Right cardiac atrium (tissue), 5 donors: ENCODE measurements around the gene PLEKHG4. TPM values are rescaled to one million over a fixed set of nuclear protein-coding genes. Genes with fewer than 3 reads are reported as not detected.

Experiments used
- ATAC-seq, 2 donors: fragments of 200-7000 bp; cut with Tn5 transposase; one replicate each; pipeline versions ENCODE4 v1.8.0 to v1.9.1; 2020; ENCODE audit warnings: moderate library complexity in 2 of 2, mild to moderate bottlenecking in 1 of 2
- DNase-seq, 3 donors: peaks; one replicate each; pipeline ENCODE4 v3.0.0-alpha.2; 2020
- H3K27ac ChIP-seq: one replicate; pipeline ENCODE4 v1.5.1; 2013; ENCODE audit warnings: mild to moderate bottlenecking, low read length, control low read depth, moderate library complexity
- H3K27me3 ChIP-seq: one replicate; pipeline ENCODE4 v1.6.1; 2013; ENCODE audit not compliant: control insufficient read depth, insufficient read depth
- H3K4me1 ChIP-seq: one replicate; pipeline ENCODE4 v1.6.1; 2013; ENCODE audit warnings: low read length; ENCODE audit not compliant: control insufficient read depth, insufficient read depth
- H3K4me3 ChIP-seq: one replicate; pipeline ENCODE4 v1.5.1; 2013; ENCODE audit warnings: low read length, control low read depth
- H3K9me3 ChIP-seq: one replicate; pipeline ENCODE4 v1.6.1; 2013; ENCODE audit warnings: low read length; ENCODE audit not compliant: control insufficient read depth
- WGBS: extraction: QIAGEN DNeasy Blood & Tissue Kit; methylation state at CpG from one replicate; pipeline ENCODE4 v1.1.7; 2013; 5-methylcytosine and 5-hydroxymethylcytosine counted together
- intact Hi-C, 4 donors: fragments of 100-400 bp; cut with DNase I; formaldehyde crosslinking; loops; one replicate each; pipeline versions ENCODE4 v1.11.0 to v1.14.0; 2022 to 2023
- polyA plus RNA-seq: library from polyadenylated mRNA; stranded (reverse); fragments of 200-250 nt; gene quantifications from one replicate; pipeline ENCODE4 v1.2.3, GENCODE V29; 2013
- total RNA-seq, 4 donors: library from RNA; stranded (reverse); fragmentation: NEBNext Ultra II Directional; extraction: Animal tissue kit (Norgen Biotek cat#: 25700); gene quantifications; one replicate each; pipeline ENCODE4 v1.2.1, GENCODE V29; 2021
- donor health status: healthy with polysubstance abuse.
- donor health status: DM: no; HTN: yes; CAD: no.
- donor health status: DM: no; HTN: no; CAD: no.
- donor health status: DM: no; HTN: yes; CAD: no; lungs with severe emphysema.
- donor health status: DM: yes; HTN: yes; CAD: no.

The PLEKHG4 gene
- total and polyA plus RNA-seq, 5 donors, result 2.2 to 2.8 (median 2.4) TPM

- no peak overlapping the region for H3K27ac ChIP-seq
- no peaks in the 10 kb centered on the region for H3K27me3 ChIP-seq
- H3K4me3 ChIP-seq, result no peak overlapping the region
- DNase-seq (peak in 1 of 3 donors; percentile 27), ATAC-seq (no peak)
- no peaks in the 10 kb centered on the region for H3K4me1 ChIP-seq
- no peaks in the 10 kb centered on the region for H3K9me3 ChIP-seq
- intact Hi-C loops, result no loop called here
- 51% methylated on average over 7 of the region's 7 CpGs for WGBS
Measured at GRCh38 chr16:67294938-67295361, 15.6 kb downstream of the PLEKHG4 start.

- Histone ChIP-seq H3K4me3 (no peak overlapping the region), H3K27me3 (no peaks in the 10 kb centered on the region), H3K9me3 (no peaks in the 10 kb centered on the region), H3K27ac (no peak overlapping the region), H3K4me1 (peaks cover 4% of the 10 kb centered on the region)
- intact Hi-C loops, result no loop called here
- DNase-seq (no peak), ATAC-seq (no peak)
- 71% methylated on average over 3 of the region's 3 CpGs for WGBS
Measured at GRCh38 chr16:67296420-67296819, 17.1 kb downstream of the PLEKHG4 start.

GRCh38 chr16:67298277-67298676 is 18.9 kb downstream of the PLEKHG4 start:
- Histone ChIP-seq H3K9me3 (no peaks in the 10 kb centered on the region), H3K4me3 (no peak overlapping the region), H3K27ac (no peak overlapping the region), H3K27me3 (no peaks in the 10 kb centered on the region), H3K4me1 (peaks cover 4% of the 10 kb centered on the region)
- intact Hi-C loops, result no loop called here
- DNase-seq (no peak), ATAC-seq (no peak)
- 94% methylated on average over 9 of the region's 9 CpGs for WGBS

GRCh38 chr16:67299269-67299668 is 19.9 kb downstream of the PLEKHG4 start:
- ATAC-seq (no peak), DNase-seq (peak in 1 of 3 donors; percentile 37)
- H3K9me3 ChIP-seq, result no peaks in the 10 kb centered on the region
- no peak overlapping the region for H3K4me3 ChIP-seq
- 95% methylated on average over 15 of the region's 15 CpGs for WGBS
- intact Hi-C loops, result no loop called here
- H3K4me1 ChIP-seq, result peaks cover 4% of the 10 kb centered on the region
- H3K27ac ChIP-seq, result no peak overlapping the region
- H3K27me3 ChIP-seq, result no peaks in the 10 kb centered on the region

- Histone ChIP-seq H3K4me1 (peaks cover 4% of the 10 kb centered on the region), H3K27ac (no peak overlapping the region), H3K27me3 (no peaks in the 10 kb centered on the region), H3K4me3 (no peak overlapping the region), H3K9me3 (no peaks in the 10 kb centered on the region)
- 61% methylated on average over 11 of the region's 11 CpGs for WGBS
- peak; percentile 91 to 95 for ATAC-seq
- DNase-seq, result peak; percentile 87 to 94 (median 89)
- intact Hi-C loops, result no loop called here
Measured at GRCh38 chr16:67301080-67301782, 21.9 kb downstream of the PLEKHG4 start.

- ATAC-seq (peak; percentile 18 to 24), DNase-seq (no peak)
- no peaks in the 10 kb centered on the region for H3K27me3 ChIP-seq
- no peak overlapping the region for H3K27ac ChIP-seq
- WGBS, result 75% methylated on average over 7 of the region's 7 CpGs
- no peak overlapping the region for H3K4me3 ChIP-seq
- peaks cover 4% of the 10 kb centered on the region for H3K4me1 ChIP-seq
- H3K9me3 ChIP-seq, result no peaks in the 10 kb centered on the region
- intact Hi-C loops, result no loop called here
Measured at GRCh38 chr16:67302076-67302475, 22.7 kb downstream of the PLEKHG4 start.

- WGBS, result 81% methylated on average over 8 of the region's 8 CpGs
Measured at GRCh38 chr16:67302970-67303369, 23.6 kb downstream of the PLEKHG4 start.

DNA sequence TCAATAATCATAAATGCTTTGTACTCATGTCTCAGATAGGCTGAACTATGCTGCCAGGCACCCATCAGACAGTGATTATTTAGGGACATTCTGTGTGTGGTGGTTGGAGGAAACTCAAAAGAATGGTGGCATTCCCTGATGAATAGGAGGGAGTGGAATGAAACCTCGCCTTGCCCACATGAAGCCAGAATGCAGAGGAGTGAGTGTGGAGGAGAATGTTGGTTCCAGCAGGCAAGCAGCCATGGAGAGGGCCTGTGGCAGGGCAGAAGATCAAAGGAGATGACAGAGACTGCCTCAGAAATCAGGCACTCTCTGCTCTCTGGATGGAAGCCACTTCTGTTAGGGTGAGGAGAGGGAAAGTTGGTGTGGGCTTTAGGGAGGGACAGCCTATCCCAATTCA is 24.7 kb downstream of the PLEKHG4 start:
- 58% methylated on average over 1 of the region's 1 CpG for WGBS
- intact Hi-C loops, result no loop called here
- H3K4me1 ChIP-seq, result peaks cover 4% of the 10 kb centered on the region
- H3K27ac ChIP-seq, result no peak overlapping the region
- DNase-seq (no peak), ATAC-seq (no peak)
- H3K27me3 ChIP-seq, result no peaks in the 10 kb centered on the region
- H3K4me3 ChIP-seq, result no peak overlapping the region
- no peaks in the 10 kb centered on the region for H3K9me3 ChIP-seq

More at GRCh38 chr16:67302970-67303369, 23.6 kb downstream of the PLEKHG4 start:
- no peak for DNase-seq
- no peak overlapping the region for H3K4me3 ChIP-seq
- H3K27me3 ChIP-seq, result no peaks in the 10 kb centered on the region
- H3K27ac ChIP-seq, result no peak overlapping the region
- ATAC-seq, result no peak
- no peaks in the 10 kb centered on the region for H3K9me3 ChIP-seq
- peaks cover 4% of the 10 kb centered on the region for H3K4me1 ChIP-seq
- intact Hi-C loops, result no loop called here

DNA sequence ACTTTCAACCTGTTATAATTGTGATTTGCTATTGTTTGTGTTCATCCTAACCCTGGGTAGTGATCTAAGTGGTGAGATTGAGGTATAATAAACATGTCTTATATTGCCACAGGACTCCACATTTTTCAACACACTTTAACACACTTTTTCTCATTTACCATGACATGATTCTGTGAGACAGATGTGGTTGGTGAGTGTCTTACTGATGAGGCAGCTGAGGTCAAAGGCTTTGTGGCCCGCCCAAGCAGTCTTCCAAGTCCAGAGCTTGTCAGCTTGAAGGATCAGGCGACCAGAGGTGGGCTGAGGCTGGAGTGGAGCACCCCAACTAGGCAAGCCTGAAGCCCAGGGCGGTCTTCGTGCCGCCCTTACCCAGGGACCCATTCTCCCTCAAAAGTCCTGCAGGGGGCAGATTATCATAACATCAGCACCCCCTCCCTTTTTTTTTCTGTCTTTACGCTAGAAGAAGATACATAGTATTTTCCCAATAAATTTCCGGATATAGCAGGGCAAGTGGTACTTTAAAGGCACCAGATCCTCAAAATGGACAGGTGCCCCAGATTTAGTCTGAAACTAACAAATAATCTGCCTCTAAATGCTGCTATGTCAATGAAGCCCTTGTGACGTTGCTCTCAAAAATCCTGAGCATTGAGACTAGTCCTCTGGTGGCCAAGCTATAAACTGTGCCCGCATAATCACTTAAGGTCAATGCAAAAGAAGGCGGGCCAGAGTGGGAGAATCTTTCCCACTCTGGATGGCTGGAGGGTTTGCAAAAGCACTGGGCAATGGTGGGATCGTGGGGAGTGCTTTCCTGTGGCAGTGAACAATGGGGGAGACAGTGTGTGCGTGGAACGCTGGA is 26.1 kb downstream of the PLEKHG4 start:
- Histone ChIP-seq H3K27me3 (no peaks in the 10 kb centered on the region), H3K27ac (no peak overlapping the region), H3K9me3 (no peaks in the 10 kb centered on the region), H3K4me3 (no peak overlapping the region), H3K4me1 (peaks cover 4% of the 10 kb centered on the region)
- DNase-seq, result no peak
- WGBS, result 88% methylated on average over 13 of the region's 13 CpGs
- intact Hi-C loops, result no loop called here
- no peak for ATAC-seq

- DNase-seq, result no peak
- no peak for ATAC-seq
- Histone ChIP-seq H3K4me1 (no peaks in the 10 kb centered on the region), H3K27ac (no peak overlapping the region), H3K9me3 (no peaks in the 10 kb centered on the region), H3K27me3 (no peaks in the 10 kb centered on the region), H3K4me3 (no peak overlapping the region)
- intact Hi-C loops, result no loop called here
- WGBS, result 92% methylated on average over 3 of the region's 3 CpGs
Measured at GRCh38 chr16:67310561-67310960, 31.2 kb downstream of the PLEKHG4 start.
